ENCODE measurements around the gene GLP2R. TPM values are rescaled to one million over a fixed set of nuclear protein-coding genes. Genes with fewer than 3 reads are reported as not detected.
"Not testable (repeated sequence)": the region's sequence is repeated elsewhere in the genome, so short reads cannot be mapped to it uniquely, and the experiment has no call there.

The GLP2R gene, protein sequence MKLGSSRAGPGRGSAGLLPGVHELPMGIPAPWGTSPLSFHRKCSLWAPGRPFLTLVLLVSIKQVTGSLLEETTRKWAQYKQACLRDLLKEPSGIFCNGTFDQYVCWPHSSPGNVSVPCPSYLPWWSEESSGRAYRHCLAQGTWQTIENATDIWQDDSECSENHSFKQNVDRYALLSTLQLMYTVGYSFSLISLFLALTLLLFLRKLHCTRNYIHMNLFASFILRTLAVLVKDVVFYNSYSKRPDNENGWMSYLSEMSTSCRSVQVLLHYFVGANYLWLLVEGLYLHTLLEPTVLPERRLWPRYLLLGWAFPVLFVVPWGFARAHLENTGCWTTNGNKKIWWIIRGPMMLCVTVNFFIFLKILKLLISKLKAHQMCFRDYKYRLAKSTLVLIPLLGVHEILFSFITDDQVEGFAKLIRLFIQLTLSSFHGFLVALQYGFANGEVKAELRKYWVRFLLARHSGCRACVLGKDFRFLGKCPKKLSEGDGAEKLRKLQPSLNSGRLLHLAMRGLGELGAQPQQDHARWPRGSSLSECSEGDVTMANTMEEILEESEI
- total RNA-seq, result under 1 TPM in 6 of 9 donors, not detected in 3; 0.05 to 0.91 (median 0.15) TPM
- polyA plus RNA-seq, result under 1 TPM; 0.07 to 0.19 TPM
- long read RNA-seq, donor 1, result 0 reads
- long read RNA-seq, donor 2, result 0 reads
- long read RNA-seq, donor 3, result 0 reads

DNA sequence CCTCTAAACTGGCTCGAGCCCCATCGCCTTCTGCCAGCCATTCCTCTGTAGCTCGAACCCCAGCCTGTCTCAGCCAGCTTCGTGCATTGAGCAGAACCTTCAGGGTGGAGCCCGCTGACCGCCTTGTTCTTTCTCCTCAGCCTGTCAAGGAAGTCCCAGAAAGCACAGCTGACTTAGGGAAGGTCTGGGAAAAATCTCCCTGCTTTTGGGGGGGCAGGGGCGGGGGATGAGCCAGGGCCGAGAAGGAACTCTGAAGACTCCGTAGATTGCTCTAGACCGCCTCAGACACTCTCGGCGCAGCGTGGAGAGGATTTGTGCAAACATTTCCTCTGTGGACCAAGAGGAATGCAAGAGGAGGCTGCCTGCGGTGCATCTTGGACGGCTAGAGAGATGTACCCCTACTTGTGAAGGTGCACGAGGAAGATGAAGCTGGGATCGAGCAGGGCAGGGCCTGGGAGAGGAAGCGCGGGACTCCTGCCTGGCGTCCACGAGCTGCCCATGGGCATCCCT lies at the start of gene GLP2R:
Gene GLP2R, plus strand, starts transcription at position 284 of the 510 bp plus-strand sequence. Its CDS starts 140 bp downstream, at position 424.
- 53 to 62% (median 57%) methylated on average over 21 of the region's 21 CpGs for WGBS, 4 donors
- Histone ChIP-seq H3K27ac (peak within 1 kb of the TSS in 1 of 12 donors; percentile 11), H3K36me3 (no peaks in the 10 kb centered on the region), H3K27me3 (peaks cover 0 to 43% (median 0%) of the 10 kb centered on the region in 9 donors), H3K4me1 (no peaks in the 10 kb centered on the region), H3K4me3 (no peak within 1 kb of the TSS), H3K9me3 (no peaks in the 10 kb centered on the region)
- intact Hi-C loops (cut with DNase I), result no loop called here
- ATAC-seq (no peak), DNase-seq (no peak)
- TF ChIP-seq, protein P1, sequence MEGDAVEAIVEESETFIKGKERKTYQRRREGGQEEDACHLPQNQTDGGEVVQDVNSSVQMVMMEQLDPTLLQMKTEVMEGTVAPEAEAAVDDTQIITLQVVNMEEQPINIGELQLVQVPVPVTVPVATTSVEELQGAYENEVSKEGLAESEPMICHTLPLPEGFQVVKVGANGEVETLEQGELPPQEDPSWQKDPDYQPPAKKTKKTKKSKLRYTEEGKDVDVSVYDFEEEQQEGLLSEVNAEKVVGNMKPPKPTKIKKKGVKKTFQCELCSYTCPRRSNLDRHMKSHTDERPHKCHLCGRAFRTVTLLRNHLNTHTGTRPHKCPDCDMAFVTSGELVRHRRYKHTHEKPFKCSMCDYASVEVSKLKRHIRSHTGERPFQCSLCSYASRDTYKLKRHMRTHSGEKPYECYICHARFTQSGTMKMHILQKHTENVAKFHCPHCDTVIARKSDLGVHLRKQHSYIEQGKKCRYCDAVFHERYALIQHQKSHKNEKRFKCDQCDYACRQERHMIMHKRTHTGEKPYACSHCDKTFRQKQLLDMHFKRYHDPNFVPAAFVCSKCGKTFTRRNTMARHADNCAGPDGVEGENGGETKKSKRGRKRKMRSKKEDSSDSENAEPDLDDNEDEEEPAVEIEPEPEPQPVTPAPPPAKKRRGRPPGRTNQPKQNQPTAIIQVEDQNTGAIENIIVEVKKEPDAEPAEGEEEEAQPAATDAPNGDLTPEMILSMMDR (IDR thresholded peaks at IDR 0.05), result no peak
- no peak for TF ChIP-seq POLR2A (IDR thresholded peaks at IDR 0.05)

DNA sequence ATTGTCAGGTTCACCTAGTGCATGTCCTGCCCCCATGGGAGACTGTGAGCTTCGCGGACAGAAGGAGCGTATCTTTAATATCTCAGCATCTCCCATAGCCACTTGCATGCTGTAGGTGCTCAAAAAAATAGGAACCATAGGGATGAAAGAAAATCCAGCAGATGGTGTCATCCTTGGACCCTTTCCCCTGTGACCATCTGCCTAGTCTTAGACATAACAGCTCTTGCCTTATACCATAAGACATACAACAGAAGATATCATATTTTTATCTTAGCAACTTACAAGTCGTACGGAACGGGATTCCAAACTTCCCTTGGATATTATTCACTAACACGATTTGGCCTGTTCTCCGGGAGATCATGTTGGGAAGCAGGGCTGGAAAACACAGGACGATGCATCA lies 48.8 kb upstream of the GLP2R start:
- Histone ChIP-seq H3K4me3 (no peak overlapping the region), H3K27me3 (peaks cover 0 to 11% (median 0%) of the 10 kb centered on the region in 9 donors), H3K9me3 (peaks cover 0 to 11% (median 0%) of the 10 kb centered on the region in 12 donors), H3K36me3 (no peaks in the 10 kb centered on the region), H3K27ac (no peak overlapping the region), H3K4me1 (no peaks in the 10 kb centered on the region)
- 89 to 92% (median 90%) methylated on average over 9 of the region's 9 CpGs for WGBS, 4 donors
- TF ChIP-seq, protein P1 (IDR thresholded peaks at IDR 0.05), result no peak
- no peak for TF ChIP-seq POLR2A (IDR thresholded peaks at IDR 0.05)
- intact Hi-C loops (cut with DNase I), result no loop called here
- DNase-seq (no peak), ATAC-seq (no peak)

DNA sequence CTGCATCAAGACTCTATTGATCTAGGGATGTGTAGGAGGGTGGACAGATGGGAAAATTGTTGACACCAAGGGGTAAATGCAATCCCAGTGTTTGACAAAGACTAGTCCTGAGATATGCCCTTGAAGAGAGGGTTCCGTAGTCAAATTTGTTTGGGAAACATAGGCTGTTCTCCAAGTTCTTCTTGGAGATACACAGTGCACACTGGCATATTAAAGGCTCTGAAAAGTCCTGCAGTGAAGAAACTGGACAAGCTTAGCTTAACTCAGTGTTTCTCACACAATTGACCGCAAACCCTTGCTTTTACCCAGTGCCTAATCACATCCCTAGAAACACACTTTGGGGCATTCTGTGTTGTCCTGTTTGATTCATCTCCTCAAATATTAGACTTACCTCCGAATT lies 45.2 kb upstream of the GLP2R start:
- TF ChIP-seq, protein P1 (IDR thresholded peaks at IDR 0.05), result no peak
- no peak for TF ChIP-seq POLR2A (IDR thresholded peaks at IDR 0.05)
- intact Hi-C loops (cut with DNase I), result no loop called here
- Histone ChIP-seq H3K9me3 (peaks cover 0 to 11% (median 0%) of the 10 kb centered on the region in 12 donors), H3K27ac (no peak overlapping the region), H3K36me3 (no peaks in the 10 kb centered on the region), H3K4me3 (no peak overlapping the region), H3K4me1 (no peaks in the 10 kb centered on the region), H3K27me3 (peaks cover 0 to 27% (median 0%) of the 10 kb centered on the region in 9 donors)
- WGBS, 4 donors, result 89 to 98% (median 91%) methylated on average over 3 of the region's 3 CpGs
- DNase-seq (no peak), ATAC-seq (no peak)

DNA sequence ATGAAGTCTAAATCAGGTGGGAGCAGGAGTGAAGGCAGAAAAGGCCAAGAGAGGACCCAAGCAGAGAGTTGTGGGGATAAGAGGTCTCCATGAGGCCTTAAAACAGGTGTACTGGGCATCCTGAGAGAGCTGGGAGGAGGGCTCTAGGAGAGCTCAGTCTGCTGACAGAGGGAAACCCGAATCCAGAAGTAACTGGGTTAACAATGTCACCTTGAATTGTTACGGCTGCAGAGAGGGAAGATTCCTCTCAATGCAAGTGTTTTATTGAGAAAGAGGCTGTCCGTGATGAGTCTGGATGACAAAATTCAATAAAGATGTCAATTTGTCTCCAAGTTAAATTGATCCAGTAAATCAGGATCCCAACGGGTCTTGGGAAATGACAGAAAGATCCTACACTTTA lies 42.7 kb upstream of the GLP2R start:
- 64 to 79% (median 75%) methylated on average over 4 of the region's 4 CpGs for WGBS, 4 donors
- H3K4me1 ChIP-seq, result no peaks in the 10 kb centered on the region
- H3K27ac ChIP-seq, result no peak overlapping the region
- ATAC-seq, result no peak
- no peak for DNase-seq
- H3K36me3 ChIP-seq, result no peaks in the 10 kb centered on the region
- H3K27me3 ChIP-seq, result peaks cover 0 to 31% (median 0%) of the 10 kb centered on the region in 9 donors
- H3K9me3 ChIP-seq, result no peaks in the 10 kb centered on the region
- no peak overlapping the region for H3K4me3 ChIP-seq
- intact Hi-C loops (cut with DNase I), result no loop called here
- TF ChIP-seq, protein P1 (IDR thresholded peaks at IDR 0.05), result no peak
- no peak for TF ChIP-seq POLR2A (IDR thresholded peaks at IDR 0.05)

DNA sequence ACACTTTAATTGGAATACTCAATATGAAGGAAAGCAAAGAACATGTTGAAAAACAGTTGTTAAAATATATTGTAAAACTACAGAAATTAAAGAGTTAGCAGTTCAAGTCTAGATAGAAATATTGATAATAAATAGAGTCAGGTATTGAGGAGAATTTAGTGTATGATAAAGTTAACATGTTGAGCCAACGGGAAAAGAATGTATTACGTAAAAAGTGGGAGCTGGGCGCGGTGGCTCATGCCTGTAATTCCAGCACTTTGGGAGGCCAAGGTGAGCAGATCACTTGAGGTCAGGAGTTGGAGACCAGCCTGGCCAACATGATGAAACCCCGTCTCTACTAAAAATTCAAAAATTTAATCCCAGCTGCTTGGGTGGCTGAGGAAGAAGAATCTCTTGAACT lies 42.3 kb upstream of the GLP2R start:
- ATAC-seq; DNase-seq; intact Hi-C loops (cut with DNase I): not testable (repeated sequence)

More for the DNA sequence above, 42.3 kb upstream of the GLP2R start:
- H3K4me3 ChIP-seq, H3K9me3 ChIP-seq, H3K36me3 ChIP-seq, H3K27ac ChIP-seq, H3K4me1 ChIP-seq: not testable (repeated sequence)
- peaks cover 0 to 31% (median 0%) of the 10 kb centered on the region in 9 donors for H3K27me3 ChIP-seq
- 82 to 91% (median 87%) methylated on average over 5 of the region's 5 CpGs for WGBS, 4 donors

Data from heart left ventricle (tissue), 16 donors.